ENCODE data around the gene FOXJ2.

- no peak for TF ChIP-seq CTCF (IDR thresholded peaks at IDR 0.05; ENCODE audit: insufficient read depth, low read length)
- TF ChIP-seq POLR2AphosphoS5 (IDR thresholded peaks at IDR 0.05; ENCODE audit: low read depth), result no peak
- no peak for TF ChIP-seq GABPA (IDR thresholded peaks at IDR 0.05; ENCODE audit: low read depth)
- TF ChIP-seq REST (IDR thresholded peaks at IDR 0.05; ENCODE audit: insufficient replicate concordance, low read depth), result no peak
These were observed 47.6 kb upstream of the FOXJ2 start for GRCh38 chr12:7984900-7985299.
